Caco-2 (cell line): Measurements from ENCODE around the gene PRRC1. TPM values are rescaled to one million over a fixed set of nuclear protein-coding genes. Genes with fewer than 3 reads are reported as not detected.

Experiments
- BruUV-seq: library from RNA; stranded (reverse); fragments of 400-500 nt; replicated peaks from 2 replicates; lab custom pipeline; 2021; lab: Mats Ljungman, UMichigan
- CTCF ChIA-PET: fragments of 300-600 bp; sonication (Branson Sonifier 250); formaldehyde crosslinking; loops from one replicate; lab custom pipeline; 2022; ENCODE audit warnings: antibody characterized with exemption; lab: Charles Lee
- POLR2A ChIA-PET: fragments of 300-600 bp; sonication (Branson Sonifier 250); formaldehyde crosslinking; loops from one replicate; lab custom pipeline; 2022; ENCODE audit warnings: antibody characterized with exemption; lab: Charles Lee
- DNase-seq, 2 experiments: peaks; one replicate each; pipeline versions ENCODE4 v3.0.0 to v3.0.0-alpha.2; 2020 to 2022
- H3K27me3 ChIP-seq: replicated peaks from 2 replicates; pipeline ENCODE4 v1.6.0; 2011; ENCODE audit warnings: low read length; ENCODE audit not compliant: control insufficient read depth, insufficient read depth
- H3K36me3 ChIP-seq: 2 replicates; pipeline ENCODE4 v1.5.1; 2011; ENCODE audit warnings: low read length; ENCODE audit not compliant: control insufficient read depth, insufficient read depth
- H3K4me1 ChIP-seq: fragments of 250-450 bp; sonication (Bioruptor Pico); 2 replicates; pipeline ENCODE4 v1.5.1; 2020; ENCODE audit warnings: mild to moderate bottlenecking
- H3K4me3 ChIP-seq: 2 replicates; pipeline ENCODE4 v1.5.1; 2011; ENCODE audit warnings: low read depth, mild to moderate bottlenecking, control low read depth, low read length
- H3K9me3 ChIP-seq: fragments of 250-450 bp; sonication (Bioruptor Pico); 2 replicates; pipeline ENCODE4 v1.5.1; 2020; ENCODE audit warnings: mild to moderate bottlenecking, moderate library complexity
- H3K27ac Mint-ChIP-seq: one replicate; pipeline ENCODE4 v1.8.0; 2022; ENCODE audit warnings: mixed read lengths; ENCODE audit not compliant: unreplicated experiment
- H3K27me3 Mint-ChIP-seq: one replicate; pipeline ENCODE4 v1.8.0; 2022; ENCODE audit warnings: mixed read lengths; ENCODE audit not compliant: insufficient read depth, unreplicated experiment
- H3K36me3 Mint-ChIP-seq: one replicate; pipeline ENCODE4 v1.8.0; 2022; ENCODE audit warnings: mild to moderate bottlenecking, mixed read lengths; ENCODE audit not compliant: insufficient read depth, unreplicated experiment
- H3K4me1 Mint-ChIP-seq: one replicate; pipeline ENCODE4 v1.8.0; 2022; ENCODE audit warnings: low read depth, mixed read lengths; ENCODE audit not compliant: unreplicated experiment
- H3K4me3 Mint-ChIP-seq: one replicate; pipeline ENCODE4 v1.8.0; 2022; ENCODE audit warnings: mild to moderate bottlenecking, moderate library complexity, mixed read lengths; ENCODE audit not compliant: unreplicated experiment
- H3K9me3 Mint-ChIP-seq: one replicate; pipeline ENCODE4 v1.8.0; 2022; ENCODE audit warnings: mixed read lengths; ENCODE audit not compliant: unreplicated experiment
- CTCF ChIP-seq, 2 experiments: fragments of 200-600 bp in 1 of 2; IDR thresholded peaks; 1 replicate in 1 of 2; 2 replicates in 1 of 2; pipeline versions ENCODE4 v1.5.1 to v1.8.0; 2011 to 2022; ENCODE audit warnings: antibody characterized with exemption in 1 of 2, control low read depth in 1 of 2, inconsistent platforms in 1 of 2, low read depth in 1 of 2, low read length in 1 of 2, mild to moderate bottlenecking in 1 of 2, moderate library complexity in 1 of 2; ENCODE audit not compliant: insufficient read depth in 1 of 2, severe bottlenecking in 1 of 2, unreplicated experiment in 1 of 2
- intact Hi-C: fragments of 100-400 bp; cut with micrococcal nuclease; formaldehyde crosslinking; loops from one replicate; pipeline ENCODE4 v1.10.0; 2022; ENCODE audit not compliant: unreplicated experiment
- total RNA-seq: library from RNA; stranded (reverse); gene quantifications from 2 replicates; pipeline ENCODE4 v1.2.3, GENCODE V29; 2022

The PRRC1 gene
- total RNA-seq, 1 experiment from 2014 or later = 81.7 TPM

- peaks cover 4% of the 10 kb centered on the region for H3K36me3 ChIP-seq
- ChIA-PET CTCF (no interaction called here), POLR2A (no interaction called here)
- no TSS peak for BruUV-seq
- no peak for DNase-seq
- Mint-ChIP-seq H3K27ac (no peak overlapping the region), H3K4me1 (peaks cover 13% of the 10 kb centered on the region), H3K27me3 (no peaks in the 10 kb centered on the region), H3K36me3 (peaks cover 66% of the 10 kb centered on the region), H3K9me3 (peaks cover 25% of the 10 kb centered on the region), H3K4me3 (no peak overlapping the region)
- intact Hi-C loops = no loop called here
- H3K27me3 ChIP-seq = no peaks in the 10 kb centered on the region
- H3K4me3 ChIP-seq = no peak overlapping the region
- H3K9me3 ChIP-seq = peaks cover 6% of the 10 kb centered on the region
- peaks cover 4% of the 10 kb centered on the region; the same call in 1 of the 2 replicates for H3K4me1 ChIP-seq
- TF ChIP-seq CTCF (IDR thresholded peaks at IDR 0.05; ENCODE audit: insufficient read depth in 1 of 2, low read depth in 1 of 2, low read length in 1 of 2, severe bottlenecking in 1 of 2, unreplicated experiment in 1 of 2) = no peak
Observed at GRCh38 chr5:127521138-127521770, 3.8 kb downstream of the PRRC1 start.

- no peak overlapping the region for H3K27ac Mint-ChIP-seq
- no TSS peak for BruUV-seq
- TF ChIP-seq CTCF (IDR thresholded peaks at IDR 0.05; ENCODE audit: insufficient read depth in 1 of 2, low read depth in 1 of 2, low read length in 1 of 2, severe bottlenecking in 1 of 2, unreplicated experiment in 1 of 2) = no peak
- H3K27me3 ChIP-seq = no peaks in the 10 kb centered on the region
- peaks cover 6% of the 10 kb centered on the region for H3K9me3 ChIP-seq
- peaks cover under 1% of the 10 kb centered on the region for H3K4me1 Mint-ChIP-seq
- H3K36me3 Mint-ChIP-seq = peaks cover 88% of the 10 kb centered on the region
- intact Hi-C loops = no loop called here
- no peak for DNase-seq
- no peak overlapping the region for H3K4me3 ChIP-seq
- H3K4me1 ChIP-seq = no peaks in the 10 kb centered on the region
- no peaks in the 10 kb centered on the region for H3K27me3 Mint-ChIP-seq
- ChIA-PET POLR2A (no interaction called here), CTCF (no interaction called here)
- peaks cover 4% of the 10 kb centered on the region for H3K36me3 ChIP-seq
- peaks cover 20% of the 10 kb centered on the region for H3K9me3 Mint-ChIP-seq
- no peak overlapping the region for H3K4me3 Mint-ChIP-seq
Observed at GRCh38 chr5:127525181-127525580, 7.7 kb downstream of the PRRC1 start.

GRCh38 chr5:127529904-127530682 is 12.7 kb downstream of the PRRC1 start:
- no peak for TF ChIP-seq CTCF (IDR thresholded peaks at IDR 0.05; ENCODE audit: insufficient read depth in 1 of 2, low read depth in 1 of 2, low read length in 1 of 2, severe bottlenecking in 1 of 2, unreplicated experiment in 1 of 2)

More at GRCh38 chr5:127529904-127530682, 12.7 kb downstream of the PRRC1 start:
- Histone ChIP-seq H3K4me1 (no peaks in the 10 kb centered on the region), H3K4me3 (no peak overlapping the region), H3K27me3 (no peaks in the 10 kb centered on the region), H3K36me3 (no peaks in the 10 kb centered on the region), H3K9me3 (no peaks in the 10 kb centered on the region)
- Mint-ChIP-seq H3K4me3 (no peak overlapping the region), H3K36me3 (peaks cover 84% of the 10 kb centered on the region), H3K4me1 (no peaks in the 10 kb centered on the region), H3K27me3 (no peaks in the 10 kb centered on the region), H3K9me3 (no peaks in the 10 kb centered on the region), H3K27ac (no peak overlapping the region)
- CTCF ChIA-PET = no interaction called here
- POLR2A ChIA-PET = no interaction called here
- intact Hi-C loops = no loop called here
- BruUV-seq = no TSS peak
- no peak for DNase-seq
